GM21447 (cell line): ENCODE data around the gene MARF1.

Experiments used
- ATAC-seq: cut with Tn5 transposase; IDR thresholded peaks from one replicate; pipeline ENCODE4 v1.9.1; 2021; ENCODE audit not compliant: unreplicated experiment

MARF1 gene

GRCh38 chr16:15601212-15601879 lies 41.6 kb downstream of the MARF1 start:
- no peak for ATAC-seq

DNA sequence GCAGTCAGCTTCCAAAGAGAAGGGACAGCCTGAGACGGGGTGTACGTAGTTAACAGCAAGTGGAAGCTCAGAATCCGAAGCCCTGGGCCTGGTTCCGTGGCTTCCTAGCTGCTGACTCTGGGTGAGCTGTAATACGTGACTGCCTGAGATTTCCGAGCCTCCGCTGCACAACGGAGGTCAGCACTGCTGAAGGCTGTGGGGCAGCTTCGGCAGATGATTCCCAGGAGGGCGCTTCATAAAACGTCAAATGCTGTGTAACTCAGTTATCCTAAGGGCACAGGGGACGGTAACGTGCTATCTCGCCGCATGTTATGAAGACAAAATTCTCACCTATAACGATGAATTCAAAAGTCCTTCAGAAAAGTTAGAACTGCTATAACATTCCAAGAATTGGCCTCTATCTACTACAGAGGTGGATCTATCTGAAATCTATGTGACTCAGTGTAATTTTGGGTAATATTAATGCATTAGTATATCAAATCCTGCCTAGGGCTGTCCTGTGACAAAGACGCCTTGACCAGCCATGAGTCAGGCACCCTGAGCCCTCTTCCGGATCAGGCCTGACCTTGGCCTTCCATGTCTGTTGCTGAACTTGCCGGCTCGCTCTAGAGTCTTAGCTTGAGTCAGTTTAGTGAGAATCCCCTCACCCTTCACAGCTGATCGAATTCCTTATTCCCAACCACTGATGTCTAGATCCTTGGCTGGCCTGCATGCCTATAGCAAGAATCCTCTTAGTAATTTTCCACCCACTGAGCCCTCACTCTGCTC lies 43.5 kb downstream of the MARF1 start:
- no peak for ATAC-seq

- ATAC-seq, result no peak
Observed at GRCh38 chr16:15598648-15599190, 44.2 kb downstream of the MARF1 start.

GRCh38 chr16:15597822-15598647 lies 44.9 kb downstream of the MARF1 start:
- no peak for ATAC-seq

DNA sequence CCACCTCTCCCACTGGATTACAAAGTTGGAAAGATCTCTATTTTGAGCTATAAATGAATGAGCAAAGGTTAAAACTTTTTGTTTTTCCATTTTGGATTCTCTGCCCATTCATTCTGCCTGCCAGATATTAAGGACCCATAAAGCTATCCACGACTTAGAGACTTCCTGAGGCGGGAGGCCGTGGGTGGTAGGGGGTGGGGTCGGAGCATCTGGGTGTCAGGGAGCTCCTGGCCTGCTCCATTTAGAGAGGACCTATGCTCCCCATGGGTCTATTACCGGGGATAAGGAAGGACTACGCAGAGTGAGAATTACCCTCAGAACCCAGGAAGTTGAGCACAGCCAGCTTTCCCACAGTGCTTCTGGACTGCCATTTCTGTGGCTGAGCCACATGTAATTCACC lies 45.8 kb downstream of the MARF1 start:
- no peak for ATAC-seq

- ATAC-seq, result no peak
Observed at GRCh38 chr16:15594711-15595320, 48.1 kb downstream of the MARF1 start.

GRCh38 chr16:15593235-15593634 lies 49.7 kb downstream of the MARF1 start:
- ATAC-seq, result no peak

DNA sequence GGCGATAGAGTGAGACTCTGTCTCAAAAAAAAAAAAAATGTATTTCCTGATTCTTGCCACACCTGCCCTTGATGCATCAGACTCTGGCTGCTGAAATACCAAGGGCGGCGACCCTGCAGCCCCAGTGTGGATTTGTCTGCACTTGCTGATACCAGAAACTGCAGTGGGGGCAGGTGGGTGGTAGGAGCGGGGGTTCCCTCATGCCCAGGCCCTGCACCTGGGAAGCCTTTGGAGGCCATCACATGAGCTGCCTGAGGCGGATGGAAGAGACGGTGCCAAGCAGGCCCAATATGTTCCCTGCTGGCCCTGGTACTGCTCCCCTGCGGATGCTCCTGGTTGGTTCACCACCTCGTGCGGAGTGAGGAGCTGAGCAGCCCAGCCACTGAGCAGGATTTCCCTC lies 50.6 kb downstream of the MARF1 start:
- ATAC-seq, result no peak

DNA sequence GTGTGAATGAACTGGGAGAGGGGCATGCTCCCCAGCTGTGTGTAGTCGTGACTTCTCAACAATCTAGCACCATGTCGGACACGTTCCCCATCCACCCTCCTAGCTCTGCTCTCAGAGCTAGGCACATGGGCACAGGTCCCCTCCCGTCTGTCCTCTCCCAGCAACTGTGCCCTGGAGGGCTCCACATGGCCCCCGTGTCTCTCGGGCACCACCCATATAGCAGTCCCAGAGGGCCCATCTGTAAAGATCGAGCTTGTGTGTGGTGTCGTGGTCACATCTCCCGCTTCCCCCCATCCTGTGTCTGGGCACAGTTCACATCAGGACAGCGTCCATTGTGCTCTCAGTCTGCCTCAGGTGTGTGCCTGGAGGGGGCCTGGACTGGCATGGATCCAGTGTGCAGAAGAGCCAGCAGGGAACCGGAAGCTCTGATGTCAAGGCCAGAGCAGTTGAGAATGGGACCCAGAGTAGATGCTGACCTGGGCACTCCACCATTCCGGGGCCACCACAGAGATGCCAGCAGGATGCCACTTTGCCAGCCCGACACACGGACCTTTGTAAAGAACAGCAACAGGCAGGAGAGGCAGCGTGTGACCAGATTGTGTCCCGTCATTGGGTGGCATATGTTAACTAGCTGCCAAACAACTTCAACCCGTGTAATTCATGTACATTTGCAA lies 55.7 kb downstream of the MARF1 start:
- no peak for ATAC-seq

DNA sequence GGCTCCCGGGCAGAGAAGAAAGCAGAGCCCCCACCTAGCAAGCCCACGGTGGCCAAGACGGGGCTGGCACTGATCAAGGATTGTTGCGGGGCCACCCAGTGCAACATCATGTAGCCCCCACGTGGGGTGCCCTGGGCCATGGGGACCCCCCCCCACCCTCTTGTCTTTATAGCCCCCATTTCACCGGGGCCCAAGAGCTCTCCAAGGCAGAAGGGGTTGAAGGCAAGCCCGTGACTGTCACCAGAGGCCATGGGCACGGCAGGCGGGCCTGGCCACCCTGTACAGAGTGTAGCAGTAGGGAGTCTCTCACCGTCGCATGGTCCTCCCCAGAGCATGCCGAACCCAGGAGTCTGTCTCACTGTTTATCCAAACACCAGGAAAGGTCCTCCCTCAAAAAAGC lies 56.2 kb downstream of the MARF1 start:
- ATAC-seq, result no peak

- ATAC-seq, result no peak
Observed at GRCh38 chr16:15585956-15586355, 57.0 kb downstream of the MARF1 start.

- no peak for ATAC-seq
Observed at GRCh38 chr16:15583526-15583925, 59.4 kb downstream of the MARF1 start.

DNA sequence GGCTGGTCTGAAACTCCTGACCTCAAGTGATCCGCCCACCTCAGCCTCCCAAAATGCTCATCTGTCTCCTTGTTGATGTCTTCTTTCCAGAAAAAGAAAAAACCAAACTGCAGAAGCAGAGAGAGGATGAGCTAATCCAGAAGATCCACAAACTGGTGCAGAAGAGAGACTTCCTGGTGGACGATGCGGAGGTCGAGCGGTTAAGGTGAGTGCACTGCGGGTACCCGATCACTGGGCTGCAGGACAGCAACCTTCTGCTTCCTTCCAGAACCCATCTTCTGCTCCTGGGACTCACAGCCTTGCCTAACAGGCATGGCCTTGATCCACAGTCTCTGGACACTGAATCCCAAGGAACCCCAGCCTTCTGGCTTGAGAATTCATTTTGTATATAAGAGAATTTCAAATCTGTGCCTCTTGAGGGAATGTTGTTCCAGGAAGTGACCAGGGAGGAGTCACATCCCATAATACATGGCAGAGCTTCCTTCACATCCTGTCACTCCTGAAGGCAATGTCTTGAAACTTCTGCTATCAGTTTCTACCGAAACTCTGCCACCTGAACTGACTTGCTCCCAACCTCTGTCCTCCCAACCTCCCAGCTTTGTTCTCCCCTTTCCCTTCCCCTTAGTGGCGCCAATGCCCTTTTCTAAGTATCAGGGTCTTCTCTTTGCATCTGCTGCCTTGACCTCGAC lies 61.7 kb downstream of the MARF1 start:
- no peak for ATAC-seq

GRCh38 chr16:15578824-15579223 lies 64.1 kb downstream of the MARF1 start:
- ATAC-seq, result no peak

GRCh38 chr16:15576960-15577958 lies 65.7 kb downstream of the MARF1 start:
- ATAC-seq, result no peak

- no peak for ATAC-seq
Observed at GRCh38 chr16:15575293-15576049, 67.5 kb downstream of the MARF1 start.

DNA sequence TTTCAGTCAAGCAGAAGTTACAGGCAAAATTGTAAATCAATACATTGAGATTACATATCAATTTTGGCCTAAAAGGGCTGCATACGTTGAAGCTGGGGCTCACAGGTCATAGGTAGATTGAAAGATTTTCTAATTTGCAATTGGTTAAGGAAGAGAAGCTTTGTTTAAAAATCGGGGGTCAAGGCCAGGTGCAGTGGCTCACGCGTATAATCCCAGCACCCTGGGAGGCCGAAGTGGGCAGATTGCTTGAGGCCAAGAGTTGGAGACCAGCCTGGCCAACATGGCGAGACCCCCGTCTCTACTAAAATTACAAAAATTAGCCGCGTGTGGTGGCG lies 68.4 kb downstream of the MARF1 start:
- ATAC-seq, result no peak
